ENCODE measurements around the gene SMARCE1.

SMARCE1 gene

DNA sequence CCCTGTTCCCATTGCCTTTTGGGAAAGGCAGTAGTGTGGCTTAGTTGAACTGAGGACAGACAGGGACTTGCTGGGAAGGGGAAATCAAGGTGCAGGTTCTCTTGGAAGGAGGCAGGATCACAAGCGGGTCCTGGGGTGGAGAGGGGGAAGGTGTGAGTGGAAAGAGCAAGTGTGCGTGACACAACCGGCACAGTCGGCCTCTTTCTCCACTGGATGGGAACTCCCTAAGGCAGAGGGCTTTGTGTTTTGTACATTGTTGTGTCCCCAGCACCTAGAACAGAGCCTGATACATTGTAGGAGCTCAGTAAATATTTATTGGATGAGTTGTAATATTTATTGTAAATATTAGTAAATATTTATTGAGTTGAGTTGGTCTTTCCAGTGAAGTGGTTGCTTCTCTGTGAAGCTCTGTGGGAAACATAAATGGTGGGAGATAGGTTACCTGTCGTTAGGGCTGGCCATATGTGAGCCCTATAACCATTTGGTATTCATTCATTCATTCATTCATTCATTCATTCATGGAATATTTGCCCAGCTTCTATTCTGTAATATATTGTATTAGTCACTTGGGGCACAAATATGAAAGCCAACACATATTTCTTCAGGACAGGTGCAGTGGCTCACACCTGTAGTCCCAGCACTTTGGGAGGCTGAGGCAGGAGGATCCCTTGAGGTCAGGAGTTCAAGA is 34.0 kb downstream of the SMARCE1 start:
- Histone ChIP-seq H3K18ac (ENCODE audit: low read length) (no peak overlapping the region), H3K27me3 (ENCODE audit: insufficient read depth, low read length, poor library complexity) (no peaks in the 10 kb centered on the region), H3K9ac (ENCODE audit: low read length) (no peak overlapping the region), H3K4me1 (ENCODE audit: control insufficient read depth, low read depth, low read length) (peaks cover 2% of the 10 kb centered on the region), H3K4ac (ENCODE audit: low read depth, low read length) (no peak overlapping the region), H3K27ac (ENCODE audit: low read depth, low read length) (no peak overlapping the region), H2BK120ac (ENCODE audit: low read depth, low read length) (no peak overlapping the region), H2BK5ac (ENCODE audit: low read length) (no peak overlapping the region), H3K79me1 (ENCODE audit: low read length) (no peaks in the 10 kb centered on the region), H3K56ac (ENCODE audit: low read length) (no peak overlapping the region), H2BK15ac (replicated peaks; ENCODE audit: low read depth) (no peak overlapping the region), H3K4me3 (ENCODE audit: low read length) (no peak overlapping the region), H3K23ac (ENCODE audit: low read length) (no peak overlapping the region), H4K5ac (ENCODE audit: low read length) (no peak overlapping the region), H3K79me2 (ENCODE audit: control insufficient read depth, insufficient read depth, low read length) (no peaks in the 10 kb centered on the region), H4K8ac (ENCODE audit: low read depth, low read length) (no peak overlapping the region), H2AK5ac (ENCODE audit: low read length) (no peak overlapping the region), H3K36me3 (ENCODE audit: control insufficient read depth, insufficient read depth, low read length) (no peaks in the 10 kb centered on the region), H3K4me2 (ENCODE audit: low read length) (no peak overlapping the region)
- WGBS (ENCODE audit: extremely low coverage, insufficient coverage, low lambda C conversion rate), result no CpG with 5 or more reads among the region's 5 CpGs
- DNase-seq, result no peak

DNA sequence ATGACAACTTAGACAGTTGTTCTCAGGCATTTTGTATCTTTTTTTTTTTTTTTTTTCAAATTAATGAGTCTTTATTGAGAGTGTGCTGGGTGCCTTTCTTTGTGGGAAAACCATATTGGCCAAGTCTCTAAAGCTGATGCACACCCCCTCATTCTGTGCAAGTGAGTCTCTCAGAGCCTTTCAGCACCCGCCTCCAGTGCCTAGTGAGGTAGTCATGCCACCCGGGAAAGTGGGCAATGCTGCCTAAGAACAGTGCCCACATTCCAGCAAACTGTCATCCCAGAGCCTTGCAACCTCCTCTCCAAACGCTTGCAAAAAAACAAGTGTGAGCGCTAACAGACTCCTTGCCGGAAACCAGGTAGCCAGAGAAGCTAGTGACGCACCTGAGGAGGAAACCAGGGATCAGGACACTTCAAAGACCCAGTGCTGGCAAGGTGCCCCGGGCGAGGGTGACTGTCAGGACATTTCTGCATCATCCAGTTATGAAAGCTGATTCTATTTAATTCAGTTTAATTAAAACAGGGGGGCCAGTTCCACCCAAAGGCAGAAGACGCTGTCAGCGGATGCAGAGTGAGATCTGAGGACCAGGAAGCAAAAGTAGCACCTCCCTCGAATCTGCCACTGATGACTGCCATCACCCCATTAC is 34.9 kb downstream of the SMARCE1 start:
- DNase-seq, result no peak

DNA sequence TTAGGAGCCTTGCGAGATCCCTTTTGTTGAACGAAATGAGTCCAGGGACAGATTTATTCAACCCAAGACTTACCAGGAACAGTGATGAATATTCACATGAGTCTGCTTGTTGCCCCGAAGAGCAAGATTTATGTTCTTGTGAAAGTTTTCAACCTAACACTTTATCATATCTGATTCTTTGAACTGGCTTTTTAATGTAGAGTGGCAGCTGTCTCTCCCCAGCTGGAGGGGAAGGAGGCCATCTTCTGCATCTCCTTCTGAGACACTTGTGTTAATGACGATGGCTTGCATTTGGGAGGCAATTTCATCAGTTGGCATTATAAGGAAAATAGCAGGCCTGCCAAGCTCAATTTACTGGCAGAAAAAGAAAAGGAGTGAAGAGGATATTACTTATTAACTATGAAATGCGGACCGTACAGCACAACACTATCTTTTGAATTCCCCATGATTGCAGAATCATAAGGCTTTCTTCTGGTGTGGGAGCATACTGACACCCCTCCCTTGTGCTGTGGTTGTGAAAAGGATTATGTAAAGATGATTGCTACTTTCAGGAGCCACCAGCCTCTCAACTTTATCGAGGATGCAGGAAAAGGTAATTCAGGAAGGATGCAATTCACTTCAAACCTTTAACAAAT is 35.7 kb downstream of the SMARCE1 start:
- Histone ChIP-seq H3K79me2 (ENCODE audit: control insufficient read depth, insufficient read depth, low read length) (no peaks in the 10 kb centered on the region), H2BK120ac (ENCODE audit: low read depth, low read length) (no peak overlapping the region)

More for the DNA sequence above, 34.9 kb downstream of the SMARCE1 start:
- H3K56ac ChIP-seq (ENCODE audit: low read length), result no peak overlapping the region
- H3K79me2 ChIP-seq (ENCODE audit: control insufficient read depth, insufficient read depth, low read length), result no peaks in the 10 kb centered on the region
- no peak overlapping the region for H4K5ac ChIP-seq (ENCODE audit: low read length)
- no peak overlapping the region for H2AK5ac ChIP-seq (ENCODE audit: low read length)
- H3K4me3 ChIP-seq (ENCODE audit: low read length), result no peak overlapping the region
- H3K18ac ChIP-seq (ENCODE audit: low read length), result no peak overlapping the region
- no peak overlapping the region for H2BK5ac ChIP-seq (ENCODE audit: low read length)
- peaks cover 2% of the 10 kb centered on the region for H3K4me1 ChIP-seq (ENCODE audit: control insufficient read depth, low read depth, low read length)
- H4K8ac ChIP-seq (ENCODE audit: low read depth, low read length), result no peak overlapping the region
- H3K27ac ChIP-seq (ENCODE audit: low read depth, low read length), result no peak overlapping the region
- H3K27me3 ChIP-seq (ENCODE audit: insufficient read depth, low read length, poor library complexity), result no peaks in the 10 kb centered on the region
- no peak overlapping the region for H2BK120ac ChIP-seq (ENCODE audit: low read depth, low read length)
- no peak overlapping the region for H3K23ac ChIP-seq (ENCODE audit: low read length)
- no peaks in the 10 kb centered on the region for H3K79me1 ChIP-seq (ENCODE audit: low read length)
- H3K36me3 ChIP-seq (ENCODE audit: control insufficient read depth, insufficient read depth, low read length), result no peaks in the 10 kb centered on the region
- H3K9ac ChIP-seq (ENCODE audit: low read length), result no peak overlapping the region
- no peak overlapping the region for H3K4ac ChIP-seq (ENCODE audit: low read depth, low read length)
- no CpG with 5 or more reads among the region's 11 CpGs for WGBS (ENCODE audit: extremely low coverage, insufficient coverage, low lambda C conversion rate)
- no peak overlapping the region for H2BK15ac ChIP-seq (replicated peaks; ENCODE audit: low read depth)
- H3K4me2 ChIP-seq (ENCODE audit: low read length), result no peak overlapping the region

DNA sequence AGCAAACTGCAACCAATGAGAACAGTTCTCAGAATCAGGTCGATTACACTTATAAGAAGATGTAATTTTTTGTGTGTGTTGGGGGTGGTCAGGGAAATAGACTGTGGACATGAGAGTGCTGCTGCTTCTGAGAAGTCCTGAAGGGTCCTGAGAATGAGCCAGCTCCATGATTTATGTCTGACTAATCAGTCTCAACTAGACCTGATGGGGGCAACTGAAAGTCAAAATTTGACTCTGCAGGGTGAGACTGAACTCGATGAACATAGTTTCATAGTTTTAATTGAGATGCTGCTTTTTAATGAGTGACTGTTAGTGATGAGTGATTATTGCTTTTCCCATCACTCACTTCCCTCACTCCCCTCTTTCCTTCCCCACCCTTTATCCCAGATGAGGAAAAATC is 37.3 kb downstream of the SMARCE1 start:
- Histone ChIP-seq H4K5ac (ENCODE audit: low read length) (no peak overlapping the region), H3K9ac (ENCODE audit: low read length) (no peak overlapping the region), H2BK120ac (ENCODE audit: low read depth, low read length) (no peak overlapping the region), H3K36me3 (ENCODE audit: control insufficient read depth, insufficient read depth, low read length) (no peaks in the 10 kb centered on the region), H3K4me1 (ENCODE audit: control insufficient read depth, low read depth, low read length) (peaks cover 2% of the 10 kb centered on the region), H3K4me2 (ENCODE audit: low read length) (no peak overlapping the region), H2AK5ac (ENCODE audit: low read length) (no peak overlapping the region), H4K8ac (ENCODE audit: low read depth, low read length) (no peak overlapping the region), H3K79me2 (ENCODE audit: control insufficient read depth, insufficient read depth, low read length) (no peaks in the 10 kb centered on the region), H3K56ac (ENCODE audit: low read length) (no peak overlapping the region), H3K27me3 (ENCODE audit: insufficient read depth, low read length, poor library complexity) (no peaks in the 10 kb centered on the region), H3K18ac (ENCODE audit: low read length) (no peak overlapping the region), H2BK15ac (replicated peaks; ENCODE audit: low read depth) (no peak overlapping the region), H3K23ac (ENCODE audit: low read length) (no peak overlapping the region), H2BK5ac (ENCODE audit: low read length) (no peak overlapping the region), H3K27ac (ENCODE audit: low read depth, low read length) (no peak overlapping the region), H3K79me1 (ENCODE audit: low read length) (no peaks in the 10 kb centered on the region), H3K4ac (ENCODE audit: low read depth, low read length) (no peak overlapping the region), H3K4me3 (ENCODE audit: low read length) (no peak overlapping the region)
- no peak for DNase-seq
- WGBS (ENCODE audit: extremely low coverage, insufficient coverage, low lambda C conversion rate), result no CpG with 5 or more reads among the region's 2 CpGs

More for the DNA sequence above, 35.7 kb downstream of the SMARCE1 start:
- no peak overlapping the region for H2BK5ac ChIP-seq (ENCODE audit: low read length)
- H3K27me3 ChIP-seq (ENCODE audit: insufficient read depth, low read length, poor library complexity), result no peaks in the 10 kb centered on the region
- H3K9ac ChIP-seq (ENCODE audit: low read length), result no peak overlapping the region
- peaks cover 2% of the 10 kb centered on the region for H3K4me1 ChIP-seq (ENCODE audit: control insufficient read depth, low read depth, low read length)
- no peak overlapping the region for H3K4me3 ChIP-seq (ENCODE audit: low read length)
- H3K18ac ChIP-seq (ENCODE audit: low read length), result no peak overlapping the region
- no peaks in the 10 kb centered on the region for H3K36me3 ChIP-seq (ENCODE audit: control insufficient read depth, insufficient read depth, low read length)
- no peak overlapping the region for H4K8ac ChIP-seq (ENCODE audit: low read depth, low read length)
- no peaks in the 10 kb centered on the region for H3K79me1 ChIP-seq (ENCODE audit: low read length)
- H2AK5ac ChIP-seq (ENCODE audit: low read length), result no peak overlapping the region
- no CpG with 5 or more reads among the region's 7 CpGs for WGBS (ENCODE audit: extremely low coverage, insufficient coverage, low lambda C conversion rate)
- no peak overlapping the region for H4K5ac ChIP-seq (ENCODE audit: low read length)
- no peak for DNase-seq
- no peak overlapping the region for H3K4ac ChIP-seq (ENCODE audit: low read depth, low read length)
- no peak overlapping the region for H3K27ac ChIP-seq (ENCODE audit: low read depth, low read length)
- no peak overlapping the region for H2BK15ac ChIP-seq (replicated peaks; ENCODE audit: low read depth)
- H3K4me2 ChIP-seq (ENCODE audit: low read length), result no peak overlapping the region
- no peak overlapping the region for H3K56ac ChIP-seq (ENCODE audit: low read length)
- H3K23ac ChIP-seq (ENCODE audit: low read length), result no peak overlapping the region

DNA sequence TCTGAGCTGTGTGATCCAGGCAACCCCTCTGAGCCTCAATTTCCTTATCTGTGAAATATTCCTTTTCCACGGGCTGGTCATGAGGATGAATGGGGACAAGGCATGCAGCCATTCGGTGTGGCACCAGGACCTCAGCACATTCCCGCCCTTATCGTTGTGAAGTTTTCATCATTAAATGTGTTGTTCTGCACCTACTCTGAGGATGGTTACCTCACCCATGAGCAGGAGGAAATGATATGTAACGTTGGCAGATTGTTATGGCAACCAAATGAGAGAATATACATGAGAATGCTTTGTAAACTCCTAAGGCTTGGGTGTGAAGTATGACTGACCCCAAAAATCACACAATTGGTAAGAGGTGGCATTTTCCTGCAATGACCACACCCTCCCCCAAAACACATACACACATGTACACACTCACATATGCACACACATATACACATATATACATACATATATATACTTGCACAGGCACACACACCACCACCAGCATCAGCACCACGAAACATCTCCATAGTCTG is 39.5 kb downstream of the SMARCE1 start:
- WGBS (ENCODE audit: extremely low coverage, insufficient coverage, low lambda C conversion rate), result no CpG with 5 or more reads among the region's 6 CpGs
- H3K56ac ChIP-seq (ENCODE audit: low read length), result no peak overlapping the region
- H3K4me3 ChIP-seq (ENCODE audit: low read length), result no peak overlapping the region
- H3K79me1 ChIP-seq (ENCODE audit: low read length), result no peaks in the 10 kb centered on the region
- no peak overlapping the region for H2BK15ac ChIP-seq (replicated peaks; ENCODE audit: low read depth)
- H3K23ac ChIP-seq (ENCODE audit: low read length), result no peak overlapping the region
- no peaks in the 10 kb centered on the region for H3K79me2 ChIP-seq (ENCODE audit: control insufficient read depth, insufficient read depth, low read length)
- H3K27me3 ChIP-seq (ENCODE audit: insufficient read depth, low read length, poor library complexity), result no peaks in the 10 kb centered on the region
- no peak overlapping the region for H3K9ac ChIP-seq (ENCODE audit: low read length)
- H3K18ac ChIP-seq (ENCODE audit: low read length), result no peak overlapping the region
- H3K4me2 ChIP-seq (ENCODE audit: low read length), result no peak overlapping the region
- no peak overlapping the region for H3K4ac ChIP-seq (ENCODE audit: low read depth, low read length)
- no peak overlapping the region for H2AK5ac ChIP-seq (ENCODE audit: low read length)
- no peak overlapping the region for H2BK120ac ChIP-seq (ENCODE audit: low read depth, low read length)
- H2BK5ac ChIP-seq (ENCODE audit: low read length), result no peak overlapping the region
- H3K4me1 ChIP-seq (ENCODE audit: control insufficient read depth, low read depth, low read length), result no peaks in the 10 kb centered on the region
- DNase-seq, result no peak
- no peak overlapping the region for H3K27ac ChIP-seq (ENCODE audit: low read depth, low read length)
- no peaks in the 10 kb centered on the region for H3K36me3 ChIP-seq (ENCODE audit: control insufficient read depth, insufficient read depth, low read length)
- no peak overlapping the region for H4K8ac ChIP-seq (ENCODE audit: low read depth, low read length)
- H4K5ac ChIP-seq (ENCODE audit: low read length), result no peak overlapping the region

All from mesendoderm (in vitro differentiated cells).